Lower leg skin (tissue), 4 donors: ENCODE measurements around the gene MAEL. TPM values are rescaled to one million over a fixed set of nuclear protein-coding genes. Genes with fewer than 3 reads are reported as not detected.

Source experiments
- DNase-seq, 2 donors: peaks; one replicate each; pipeline ENCODE4 v3.0.0-alpha.2; 2019; ENCODE audit warnings: low spot score in 2 of 2
- H3K4me3 ChIP-seq: fragments of 200-600 bp; sonication (generic); 2 replicates; pipeline ENCODE4 v1.5.1; 2017; ENCODE audit warnings: mild to moderate bottlenecking, low read depth; ENCODE audit not compliant: poor library complexity, severe bottlenecking
- POLR2A ChIP-seq, 2 donors: fragments of 450-650 bp; IDR thresholded peaks; one replicate each; pipeline ENCODE4 v1.6.1; 2016 to 2017; ENCODE audit warnings: antibody characterized with exemption in 2 of 2, mild to moderate bottlenecking in 1 of 2, moderate library complexity in 1 of 2
- WGBS, 2 donors: methylation state at CpG; one replicate each; pipeline ENCODE4 v1.1.5; 2018; 5-methylcytosine and 5-hydroxymethylcytosine counted together
- intact Hi-C: fragments of 100-400 bp; cut with DNase I; formaldehyde crosslinking; loops from one replicate; pipeline ENCODE4 v1.15.0; 2023; ENCODE audit warnings: low total_unique reads
- total RNA-seq, 4 donors: library from RNA; depleted of rRNA; stranded (reverse); fragments of >200 nt; gene quantifications; one replicate each; pipeline ENCODE4 v1.1.0, GENCODE V29; 2016
- TF ChIP-seq, protein P1 (sequence below), 3 donors: fragments of 450-650 bp; IDR thresholded peaks; one replicate each; pipeline ENCODE4 v1.5.1; 2016; ENCODE audit warnings: antibody characterized with exemption in 3 of 3, mild to moderate bottlenecking in 3 of 3, moderate library complexity in 2 of 3

Gene MAEL
- total RNA-seq, result 1 to 10 TPM in 1 of 4 donors, under 1 TPM in 2, not detected in 1; 0.10 to 3.6 (median 0.25) TPM

DNA sequence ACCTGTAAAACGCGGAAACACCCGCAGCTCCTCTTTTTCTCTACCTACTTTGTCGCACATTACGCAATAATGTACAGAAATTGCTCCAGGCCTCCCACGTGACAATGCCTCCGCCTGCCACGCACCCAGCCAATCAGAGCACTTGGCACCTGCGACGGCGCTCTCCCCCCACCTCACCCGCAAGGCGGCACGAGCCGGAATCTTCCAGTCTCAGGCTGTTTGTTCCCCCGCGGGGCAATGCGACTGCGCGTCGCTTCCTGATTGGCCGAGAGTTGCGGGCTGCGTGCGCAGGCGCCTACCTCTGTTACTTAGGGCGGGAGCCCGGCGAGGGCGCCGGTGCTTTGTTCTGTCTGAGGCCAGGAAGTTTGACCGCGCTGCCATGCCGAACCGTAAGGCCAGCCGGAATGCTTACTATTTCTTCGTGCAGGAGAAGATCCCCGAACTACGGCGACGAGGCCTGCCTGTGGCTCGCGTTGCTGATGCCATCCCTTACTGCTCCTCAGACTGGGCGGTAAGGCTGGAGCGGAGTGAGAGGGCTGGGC lies at the start of gene MAEL:
Gene MAEL (plus strand): TSS at position 307 of the 542 bp plus-strand sequence. CDS start 73 bp downstream, at position 380.
- TF ChIP-seq, protein P1, sequence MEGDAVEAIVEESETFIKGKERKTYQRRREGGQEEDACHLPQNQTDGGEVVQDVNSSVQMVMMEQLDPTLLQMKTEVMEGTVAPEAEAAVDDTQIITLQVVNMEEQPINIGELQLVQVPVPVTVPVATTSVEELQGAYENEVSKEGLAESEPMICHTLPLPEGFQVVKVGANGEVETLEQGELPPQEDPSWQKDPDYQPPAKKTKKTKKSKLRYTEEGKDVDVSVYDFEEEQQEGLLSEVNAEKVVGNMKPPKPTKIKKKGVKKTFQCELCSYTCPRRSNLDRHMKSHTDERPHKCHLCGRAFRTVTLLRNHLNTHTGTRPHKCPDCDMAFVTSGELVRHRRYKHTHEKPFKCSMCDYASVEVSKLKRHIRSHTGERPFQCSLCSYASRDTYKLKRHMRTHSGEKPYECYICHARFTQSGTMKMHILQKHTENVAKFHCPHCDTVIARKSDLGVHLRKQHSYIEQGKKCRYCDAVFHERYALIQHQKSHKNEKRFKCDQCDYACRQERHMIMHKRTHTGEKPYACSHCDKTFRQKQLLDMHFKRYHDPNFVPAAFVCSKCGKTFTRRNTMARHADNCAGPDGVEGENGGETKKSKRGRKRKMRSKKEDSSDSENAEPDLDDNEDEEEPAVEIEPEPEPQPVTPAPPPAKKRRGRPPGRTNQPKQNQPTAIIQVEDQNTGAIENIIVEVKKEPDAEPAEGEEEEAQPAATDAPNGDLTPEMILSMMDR (IDR thresholded peaks at IDR 0.05), result no peak
- TF ChIP-seq POLR2A (IDR thresholded peaks at IDR 0.05), result no peak
- 90 to 94% methylated on average over 45 of the region's 45 CpGs for WGBS, 2 donors
- no peak within 1 kb of the TSS for H3K4me3 ChIP-seq
- DNase-seq, result no peak
- intact Hi-C loops, result no loop called here

DNA sequence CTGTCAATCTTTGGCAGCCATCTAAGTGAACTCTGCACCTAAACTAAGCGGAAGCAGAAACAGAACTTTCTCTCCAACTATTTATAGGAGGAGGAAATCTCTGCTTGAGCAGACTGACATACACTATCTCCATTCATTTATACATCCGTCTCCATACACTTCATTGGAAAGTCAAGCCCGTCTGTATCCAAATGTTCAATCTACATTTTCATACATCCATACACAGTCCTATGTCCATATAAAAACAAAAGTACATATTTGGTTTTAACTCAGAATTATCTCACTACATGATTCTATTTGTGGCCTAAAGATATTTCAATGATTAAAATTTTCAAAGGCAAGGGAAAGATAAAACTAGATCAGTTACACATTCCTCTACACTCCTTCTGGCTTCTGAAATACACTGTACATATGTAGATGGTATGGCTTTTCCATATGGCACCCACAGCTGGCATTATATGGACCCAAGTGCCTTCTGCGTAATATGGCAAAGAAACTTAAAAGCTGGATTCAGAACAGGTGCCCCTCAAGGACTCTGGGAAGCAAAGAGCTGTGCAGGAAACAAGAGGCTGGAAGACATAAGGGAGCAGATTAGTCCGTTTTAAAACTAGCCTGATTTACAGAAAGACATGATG lies 49.2 kb upstream of the MAEL start:
- H3K4me3 ChIP-seq, result no peak overlapping the region
- WGBS, 2 donors, result 86 to 90% methylated on average over 5 of the region's 5 CpGs
- DNase-seq, result no peak
- TF ChIP-seq POLR2A (IDR thresholded peaks at IDR 0.05), result no peak
- TF ChIP-seq, protein P1 (IDR thresholded peaks at IDR 0.05), result no peak
- intact Hi-C loops, result no loop called here

- no peak overlapping the region for H3K4me3 ChIP-seq
- intact Hi-C loops, result no loop called here
- DNase-seq, result no peak
- WGBS, 2 donors, result 70 to 83% methylated on average over 5 of the region's 5 CpGs
- TF ChIP-seq, protein P1 (IDR thresholded peaks at IDR 0.05), result no peak
- no peak for TF ChIP-seq POLR2A (IDR thresholded peaks at IDR 0.05)
Observed at GRCh38 chr1:166944186-166944967, 44.7 kb upstream of the MAEL start.

DNA sequence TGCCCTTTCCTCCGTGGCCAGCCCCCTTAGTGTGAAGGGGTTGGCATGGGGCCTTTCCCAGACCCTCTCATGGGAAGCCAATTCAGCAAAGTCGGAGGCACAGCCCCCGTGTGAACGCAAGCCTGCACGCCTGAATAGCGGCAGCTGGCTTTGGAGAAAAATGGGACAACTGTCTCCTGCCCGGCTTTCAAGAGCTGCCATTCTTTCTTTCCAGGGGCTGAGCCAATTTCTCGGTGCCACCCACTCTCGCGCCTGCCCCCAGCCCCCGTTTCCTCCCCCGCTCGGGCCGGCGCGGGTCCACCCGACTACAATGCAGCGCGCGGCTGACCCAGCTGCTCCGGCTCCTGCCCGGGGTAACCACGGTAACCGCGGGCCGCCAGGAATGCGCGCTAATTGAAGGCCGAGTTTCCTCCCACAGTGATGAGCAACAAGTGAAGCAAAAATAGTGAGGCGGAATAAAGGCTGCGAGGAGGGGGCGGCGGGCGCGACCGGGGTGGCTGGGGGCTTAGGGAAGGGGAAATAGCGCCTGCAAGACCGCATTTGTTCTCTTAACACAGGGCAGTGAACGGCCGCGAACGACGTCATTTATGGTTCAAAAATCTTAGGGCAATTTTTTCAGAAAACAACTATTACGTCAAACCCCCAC lies 41.6 kb upstream of the MAEL start:
- intact Hi-C loops, result no loop called here
- DNase-seq, result no peak
- WGBS, 2 donors, result 9 to 10% methylated on average over 44 of the region's 44 CpGs
- no peak overlapping the region for H3K4me3 ChIP-seq
- TF ChIP-seq, protein P1 (IDR thresholded peaks at IDR 0.05), result no peak
- no peak for TF ChIP-seq POLR2A (IDR thresholded peaks at IDR 0.05)

DNA sequence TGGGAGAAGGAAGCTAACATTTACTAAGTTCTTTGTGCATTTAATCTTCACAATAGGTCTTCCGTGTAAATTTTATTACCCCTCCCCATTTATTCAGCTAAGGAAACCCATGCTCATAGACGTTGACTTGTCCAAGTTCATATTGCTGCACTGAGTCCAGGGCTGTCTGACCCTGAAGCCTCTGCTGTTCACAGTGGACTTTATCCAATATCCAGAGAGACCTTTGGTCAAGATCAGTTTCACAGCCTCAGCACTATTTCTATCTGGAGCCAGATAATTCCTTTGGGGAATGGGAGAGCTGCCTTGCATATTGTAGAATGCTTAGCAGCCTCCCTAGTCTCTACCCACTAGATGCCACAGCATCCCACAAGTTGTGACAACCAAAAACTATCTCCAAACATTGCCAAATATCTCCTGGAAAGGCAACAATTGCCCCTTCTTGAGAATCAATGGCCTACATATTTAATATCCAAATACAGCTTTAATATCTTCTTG lies 40.2 kb upstream of the MAEL start:
- no peak for DNase-seq
- no peak for TF ChIP-seq POLR2A (IDR thresholded peaks at IDR 0.05)
- TF ChIP-seq, protein P1 (IDR thresholded peaks at IDR 0.05), result no peak
- no peak overlapping the region for H3K4me3 ChIP-seq
- 83 to 85% methylated on average over 2 of the region's 2 CpGs for WGBS, 2 donors
- intact Hi-C loops, result no loop called here
